DOHH2 (cell line): ENCODE measurements around the gene RGS16.

ENCODE experiments used
- H3F3A ChIP-seq: fragments of 200-600 bp; sonication (generic), shearing (Covaris generic); 2 replicates; pipeline ENCODE4 v1.6.0; 2016; ENCODE audit warnings: antibody characterized with exemption, mild to moderate bottlenecking; ENCODE audit not compliant: control insufficient read depth, insufficient read depth
- H3K27ac ChIP-seq: fragments of 200-600 bp; sonication (generic); 2 replicates; pipeline ENCODE4 v1.5.1; 2014; ENCODE audit warnings: low read depth, mild to moderate bottlenecking, low read length, moderate library complexity
- H3K27me3 ChIP-seq: fragments of 200-600 bp; sonication (generic); 2 replicates; pipeline ENCODE4 v1.6.1; 2014; ENCODE audit warnings: mild to moderate bottlenecking, low read length, mixed read lengths; ENCODE audit not compliant: control insufficient read depth
- H3K36me3 ChIP-seq: fragments of 200-600 bp; sonication (generic); 2 replicates; pipeline ENCODE4 v1.6.1; 2014; ENCODE audit warnings: mild to moderate bottlenecking, low read length, moderate library complexity, mixed read lengths; ENCODE audit not compliant: control insufficient read depth
- H3K4me1 ChIP-seq: fragments of 200-600 bp; sonication (generic); 2 replicates; pipeline ENCODE4 v1.6.1; 2014; ENCODE audit warnings: mild to moderate bottlenecking, low read length, mixed read lengths; ENCODE audit not compliant: control insufficient read depth
- H3K4me2 ChIP-seq: fragments of 200-600 bp; sonication (generic); 2 replicates; pipeline ENCODE4 v1.6.0; 2014; ENCODE audit warnings: mild to moderate bottlenecking, low read length, moderate library complexity
- H3K4me3 ChIP-seq: fragments of 200-600 bp; sonication (generic); 2 replicates; pipeline ENCODE4 v1.5.1; 2014; ENCODE audit warnings: mild to moderate bottlenecking, low read length, mixed read lengths
- H3K79me2 ChIP-seq: fragments of 200-600 bp; sonication (generic); 2 replicates; pipeline ENCODE4 v1.6.1; 2014; ENCODE audit warnings: mild to moderate bottlenecking, low read length, mixed read lengths; ENCODE audit not compliant: control insufficient read depth
- H3K9me2 ChIP-seq: fragments of 200-600 bp; sonication (generic); replicated peaks from 2 replicates; pipeline ENCODE4 v1.6.1; 2014; ENCODE audit warnings: mild to moderate bottlenecking, low read length, mixed read lengths; ENCODE audit not compliant: control insufficient read depth
- H3K9me3 ChIP-seq: fragments of 200-600 bp; sonication (generic); 2 replicates; pipeline ENCODE4 v1.6.1; 2014; ENCODE audit warnings: antibody characterized with exemption, low read length, mixed read lengths; ENCODE audit not compliant: control insufficient read depth, insufficient read depth
- H4K20me1 ChIP-seq: fragments of 200-600 bp; sonication (generic); 2 replicates; pipeline ENCODE4 v1.6.0; 2014; ENCODE audit warnings: low read depth, mild to moderate bottlenecking, antibody characterized with exemption, low read length, moderate library complexity; ENCODE audit not compliant: control insufficient read depth, insufficient read depth
- EZH2phosphoT487 ChIP-seq: fragments of 200-600 bp; sonication (generic); IDR thresholded peaks from 2 replicates; pipeline ENCODE4 v1.6.1; 2017; ENCODE audit warnings: borderline replicate concordance, mild to moderate bottlenecking, antibody characterized with exemption, low read length, moderate library complexity, mixed read lengths
- TF ChIP-seq, protein P1 (sequence below): fragments of 200-600 bp; sonication (generic); IDR thresholded peaks from one replicate; pipeline ENCODE4 v1.5.1; 2014; ENCODE audit warnings: antibody characterized with exemption, mild to moderate bottlenecking, low read depth, low read length; ENCODE audit not compliant: poor library complexity, severe bottlenecking

Gene RGS16

DNA sequence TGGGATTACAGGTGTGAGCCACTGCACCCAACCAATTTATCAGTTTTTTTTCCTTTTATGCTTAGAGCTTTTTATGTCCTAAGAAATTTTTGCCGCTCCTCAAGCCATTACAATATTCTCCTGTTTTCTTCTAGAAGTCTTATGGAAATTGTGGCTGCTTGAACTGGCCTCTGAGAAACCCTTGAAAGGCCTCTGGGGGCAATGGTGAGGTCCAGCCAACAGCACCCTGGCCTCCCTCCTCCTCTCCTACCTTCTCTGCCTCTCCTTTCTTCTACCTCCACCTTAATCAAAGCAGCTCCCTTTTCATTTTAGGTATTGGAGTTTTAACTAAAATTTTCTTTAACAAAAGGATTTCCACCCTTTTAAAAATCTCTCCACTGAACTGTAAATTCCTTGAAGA lies 24.5 kb upstream of the RGS16 start:
- no peaks in the 10 kb centered on the region for H3K27me3 ChIP-seq
- no peaks in the 10 kb centered on the region for H3K79me2 ChIP-seq
- H3K27ac ChIP-seq, result no peak overlapping the region
- H4K20me1 ChIP-seq, result no peaks in the 10 kb centered on the region
- H3K9me2 ChIP-seq, result no peaks in the 10 kb centered on the region
- H3F3A ChIP-seq, result peaks cover 5% of the 10 kb centered on the region; the same call in 1 of the 2 replicates
- no peaks in the 10 kb centered on the region for H3K36me3 ChIP-seq
- TF ChIP-seq, protein P1, sequence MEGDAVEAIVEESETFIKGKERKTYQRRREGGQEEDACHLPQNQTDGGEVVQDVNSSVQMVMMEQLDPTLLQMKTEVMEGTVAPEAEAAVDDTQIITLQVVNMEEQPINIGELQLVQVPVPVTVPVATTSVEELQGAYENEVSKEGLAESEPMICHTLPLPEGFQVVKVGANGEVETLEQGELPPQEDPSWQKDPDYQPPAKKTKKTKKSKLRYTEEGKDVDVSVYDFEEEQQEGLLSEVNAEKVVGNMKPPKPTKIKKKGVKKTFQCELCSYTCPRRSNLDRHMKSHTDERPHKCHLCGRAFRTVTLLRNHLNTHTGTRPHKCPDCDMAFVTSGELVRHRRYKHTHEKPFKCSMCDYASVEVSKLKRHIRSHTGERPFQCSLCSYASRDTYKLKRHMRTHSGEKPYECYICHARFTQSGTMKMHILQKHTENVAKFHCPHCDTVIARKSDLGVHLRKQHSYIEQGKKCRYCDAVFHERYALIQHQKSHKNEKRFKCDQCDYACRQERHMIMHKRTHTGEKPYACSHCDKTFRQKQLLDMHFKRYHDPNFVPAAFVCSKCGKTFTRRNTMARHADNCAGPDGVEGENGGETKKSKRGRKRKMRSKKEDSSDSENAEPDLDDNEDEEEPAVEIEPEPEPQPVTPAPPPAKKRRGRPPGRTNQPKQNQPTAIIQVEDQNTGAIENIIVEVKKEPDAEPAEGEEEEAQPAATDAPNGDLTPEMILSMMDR, result no peak
- no peak for TF ChIP-seq EZH2phosphoT487
- H3K4me2 ChIP-seq, result peak overlapping the region; percentile 57; the same call in 1 of the 2 replicates
- H3K9me3 ChIP-seq, result no peaks in the 10 kb centered on the region
- H3K4me1 ChIP-seq, result peaks cover 89% of the 10 kb centered on the region
- H3K4me3 ChIP-seq, result no peak overlapping the region

DNA sequence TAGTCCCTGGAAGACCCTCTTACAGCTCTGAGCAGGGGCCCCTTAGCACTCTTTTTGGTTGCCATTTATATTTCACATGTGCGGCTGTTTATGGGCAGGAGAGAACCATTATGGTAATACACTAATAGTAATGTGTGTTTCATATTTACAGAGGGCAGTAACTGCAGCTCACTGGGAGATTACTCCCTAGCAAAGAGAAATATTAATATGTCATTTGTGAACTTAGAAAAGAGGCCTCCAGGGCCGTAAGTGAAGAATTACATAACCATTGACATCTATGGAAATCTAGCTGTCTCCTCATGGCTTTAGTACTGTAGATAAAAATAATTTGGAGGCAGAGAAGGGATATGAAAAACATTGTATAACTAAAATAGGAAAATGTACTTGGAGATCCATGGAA lies 23.4 kb upstream of the RGS16 start:
- Histone ChIP-seq H3F3A (peaks cover 5% of the 10 kb centered on the region; the same call in 1 of the 2 replicates), H3K27ac (no peak overlapping the region), H3K27me3 (no peaks in the 10 kb centered on the region), H3K4me2 (no peak overlapping the region), H3K4me3 (no peak overlapping the region), H3K79me2 (no peaks in the 10 kb centered on the region), H3K36me3 (no peaks in the 10 kb centered on the region), H4K20me1 (no peaks in the 10 kb centered on the region), H3K9me2 (no peaks in the 10 kb centered on the region), H3K9me3 (no peaks in the 10 kb centered on the region), H3K4me1 (peaks cover 89% of the 10 kb centered on the region)
- no peak for TF ChIP-seq EZH2phosphoT487
- TF ChIP-seq, protein P1, result no peak

- Histone ChIP-seq H3K9me3 (no peaks in the 10 kb centered on the region), H3K4me3 (no peak overlapping the region), H3K79me2 (no peaks in the 10 kb centered on the region), H3K27ac (no peak overlapping the region), H3K4me2 (no peak overlapping the region), H3F3A (no peaks in the 10 kb centered on the region), H3K36me3 (no peaks in the 10 kb centered on the region), H3K9me2 (no peaks in the 10 kb centered on the region), H4K20me1 (no peaks in the 10 kb centered on the region), H3K4me1 (peaks cover 89% of the 10 kb centered on the region), H3K27me3 (no peaks in the 10 kb centered on the region)
- no peak for TF ChIP-seq EZH2phosphoT487
- TF ChIP-seq, protein P1, result no peak
Measured at GRCh38 chr1:182626527-182626926, 22.3 kb upstream of the RGS16 start.
